Breast epithelium (tissue), 4 donors: ENCODE measurements around the gene TNS4. TPM values are rescaled to one million over a fixed set of nuclear protein-coding genes. Genes with fewer than 3 reads are reported as not detected.

Experiments used
- DNase-seq, 2 donors: peaks; one replicate each; pipeline ENCODE4 v3.0.0-alpha.2; 2019; ENCODE audit warnings: low spot score in 2 of 2
- H3K27ac ChIP-seq, 2 donors: fragments of 200-600 bp; sonication (generic) in 1 of 2; one replicate each; pipeline ENCODE4 v1.5.1; 2016 to 2019; ENCODE audit warnings: mild to moderate bottlenecking in 1 of 2
- H3K27me3 ChIP-seq, 2 donors: fragments of 200-600 bp; sonication (generic) in 1 of 2; one replicate each; pipeline versions ENCODE4 v1.5.1 to v1.6.0; 2017 to 2019; ENCODE audit warnings: control low read depth in 1 of 2, mild to moderate bottlenecking in 1 of 2
- H3K36me3 ChIP-seq: fragments of 200-600 bp; one replicate; pipeline ENCODE4 v1.5.1; 2019
- H3K4me1 ChIP-seq, 2 donors: fragments of 200-600 bp; sonication (generic); one replicate each; pipeline ENCODE4 v1.5.1; 2016 to 2019; ENCODE audit warnings: control low read depth in 1 of 2
- H3K4me3 ChIP-seq, 3 donors: fragments of 200-600 bp; sonication (generic); 1 replicate in 2 of 3; 2 replicates in 1 of 3; pipeline ENCODE4 v1.5.1; 2016 to 2019; ENCODE audit warnings: mild to moderate bottlenecking in 3 of 3, moderate library complexity in 2 of 3
- H3K9me3 ChIP-seq, 2 donors: fragments of 200-600 bp; sonication (generic) in 1 of 2; one replicate each; pipeline ENCODE4 v1.5.1; 2016 to 2019; ENCODE audit warnings: control low read depth in 1 of 2
- CTCF ChIP-seq, 3 donors: fragments of 450-650 bp; IDR thresholded peaks; one replicate each; pipeline ENCODE4 v1.5.1; 2016 to 2017; ENCODE audit warnings: antibody characterized with exemption in 3 of 3, mild to moderate bottlenecking in 3 of 3, moderate library complexity in 3 of 3
- POLR2A ChIP-seq: fragments of 450-650 bp; IDR thresholded peaks from one replicate; pipeline ENCODE4 v1.6.1; 2016; ENCODE audit warnings: antibody characterized with exemption, mild to moderate bottlenecking, moderate library complexity
- POLR2AphosphoS5 ChIP-seq, 3 donors: sonication (generic); formaldehyde crosslinking; IDR thresholded peaks; one replicate each; pipeline ENCODE4 v1.6.1; 2017; ENCODE audit warnings: antibody characterized with exemption in 3 of 3
- intact Hi-C: fragments of 100-400 bp; cut with DNase I; formaldehyde crosslinking; loops from one replicate; pipeline ENCODE4 v1.15.1; 2023; ENCODE audit warnings: low total_unique reads
- total RNA-seq, 3 donors: library from RNA; depleted of rRNA; stranded (reverse); fragments of >200 nt; gene quantifications; one replicate each; pipeline ENCODE4 v1.1.0, GENCODE V29; 2016

The TNS4 gene
- total RNA-seq, 3 donors from 2014 or later: 30.5 to 52.2 TPM; not detected in 1

DNA sequence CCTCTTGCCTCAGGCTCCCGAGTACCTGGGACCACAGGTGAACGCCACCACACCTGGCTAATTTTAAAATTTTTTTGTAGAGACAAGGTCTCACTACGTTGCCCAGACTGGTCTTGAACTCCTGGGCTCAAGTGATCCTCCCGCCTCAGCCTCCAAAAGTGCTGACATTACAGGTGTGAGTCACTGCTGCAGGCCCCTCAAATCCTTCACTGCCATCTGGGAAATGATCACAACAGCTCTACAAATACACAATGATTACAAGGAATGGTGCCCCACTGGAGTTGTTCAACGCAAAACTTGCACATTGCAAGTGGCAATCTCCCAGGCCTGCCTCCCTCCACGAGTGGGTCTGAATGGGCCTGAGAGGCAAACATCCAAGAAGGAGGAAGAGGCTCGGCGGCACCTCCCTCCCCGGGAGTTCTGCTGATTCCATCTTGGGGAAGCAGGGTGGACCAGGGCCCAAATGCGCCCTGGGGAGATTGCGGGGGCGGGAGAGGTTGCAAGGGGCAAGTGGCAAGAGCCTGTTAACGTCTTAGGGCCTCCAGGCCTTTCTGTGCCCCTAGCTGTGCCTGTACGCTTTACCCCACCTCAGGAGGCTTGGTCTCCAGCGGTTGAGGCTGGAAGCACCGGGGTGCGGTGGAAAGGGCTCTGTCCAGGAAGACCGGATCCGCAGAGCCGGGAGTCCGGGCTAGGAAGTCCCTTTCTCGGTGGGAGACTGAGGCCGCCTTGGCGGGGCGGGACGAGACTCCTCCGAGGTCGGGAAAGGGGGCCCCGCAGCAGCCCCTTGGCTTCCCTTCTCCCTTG is 58.8 kb downstream of the TNS4 start:
- Histone ChIP-seq H3K27me3 (no peaks in the 10 kb centered on the region), H3K9me3 (no peaks in the 10 kb centered on the region), H3K4me3 (peak overlapping the region; percentile 75 to 98 (median 77)), H3K36me3 (no peaks in the 10 kb centered on the region), H3K4me1 (peaks cover 3 to 6% of the 10 kb centered on the region in 2 donors), H3K27ac (peak overlapping the region; percentile 94 to 100)
- TF ChIP-seq POLR2AphosphoS5 (IDR thresholded peaks at IDR 0.05): peak in 2 of 3 donors; percentile 8 to 41
- TF ChIP-seq CTCF (IDR thresholded peaks at IDR 0.05): peak; percentile 37 to 43 (median 40)
- TF ChIP-seq POLR2A: peak; percentile 21
- intact Hi-C loops: loop anchor here (5.0 kb wide), 1 partner anchor 100 kb away; no protein-coding TSS in a partner anchor
- DNase-seq: no peak

DNA sequence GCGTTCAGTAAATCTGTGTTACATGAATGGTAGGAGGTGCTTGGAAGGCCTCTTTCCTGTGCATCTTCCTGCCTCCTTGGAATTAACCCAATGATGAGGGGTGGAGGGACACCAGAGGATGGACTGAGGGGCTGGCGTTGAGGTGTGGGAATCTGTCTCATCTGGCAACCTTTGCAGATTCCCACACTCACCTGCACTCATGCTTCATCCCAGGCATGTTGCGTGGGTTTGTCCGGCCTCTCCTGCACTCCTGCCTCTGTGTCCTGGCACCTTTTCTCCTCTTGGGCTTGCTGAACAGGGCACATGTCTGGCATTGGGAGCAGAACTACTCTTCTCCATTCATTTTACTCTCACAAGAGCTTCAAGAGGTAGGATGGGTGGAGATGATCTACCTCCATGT is 61.3 kb downstream of the TNS4 start:
- H3K4me1 ChIP-seq: no peaks in the 10 kb centered on the region
- DNase-seq: no peak
- no peak for TF ChIP-seq POLR2A
- TF ChIP-seq CTCF (IDR thresholded peaks at IDR 0.05): no peak
- no peak for TF ChIP-seq POLR2AphosphoS5 (IDR thresholded peaks at IDR 0.05)
- no peak overlapping the region for H3K4me3 ChIP-seq
- no peaks in the 10 kb centered on the region for H3K27me3 ChIP-seq
- H3K36me3 ChIP-seq: no peaks in the 10 kb centered on the region
- H3K27ac ChIP-seq: no peak overlapping the region
- intact Hi-C loops: loop anchor here (5.0 kb wide), 1 partner anchor 102 kb away; no protein-coding TSS in a partner anchor
- no peaks in the 10 kb centered on the region for H3K9me3 ChIP-seq

GRCh38 chr17:40437095-40437732 is 64.2 kb downstream of the TNS4 start:
- Histone ChIP-seq H3K9me3 (no peaks in the 10 kb centered on the region), H3K4me3 (no peak overlapping the region), H3K4me1 (no peaks in the 10 kb centered on the region)

GRCh38 chr17:40436636-40437035 is 64.8 kb downstream of the TNS4 start:
- DNase-seq: no peak
- no peak overlapping the region for H3K4me3 ChIP-seq
- intact Hi-C loops: no loop called here
- H3K27ac ChIP-seq: no peak overlapping the region
- no peaks in the 10 kb centered on the region for H3K27me3 ChIP-seq
- no peaks in the 10 kb centered on the region for H3K4me1 ChIP-seq
- no peak for TF ChIP-seq CTCF (IDR thresholded peaks at IDR 0.05)
- TF ChIP-seq POLR2AphosphoS5 (IDR thresholded peaks at IDR 0.05): no peak
- TF ChIP-seq POLR2A: no peak
- H3K9me3 ChIP-seq: no peaks in the 10 kb centered on the region
- H3K36me3 ChIP-seq: no peaks in the 10 kb centered on the region

More at GRCh38 chr17:40437095-40437732, 64.2 kb downstream of the TNS4 start:
- no peaks in the 10 kb centered on the region for H3K36me3 ChIP-seq
- no peak for DNase-seq
- H3K27me3 ChIP-seq: no peaks in the 10 kb centered on the region
- H3K27ac ChIP-seq: no peak overlapping the region
- TF ChIP-seq CTCF (IDR thresholded peaks at IDR 0.05): no peak
- TF ChIP-seq POLR2AphosphoS5 (IDR thresholded peaks at IDR 0.05): no peak
- TF ChIP-seq POLR2A: no peak
- intact Hi-C loops: no loop called here
